OCI-M2 (cell line): Measurements from ENCODE around the gene SEPHS2.
A peak's percentile ranks its signal among the peaks of the same experiment; 100 is the strongest.

Experiments
- DNase-seq: peaks from one replicate; lab custom pipeline; 2025; ENCODE audit not compliant: unreplicated experiment; lab: John Stamatoyannopoulos, UW

Gene SEPHS2

GRCh38 chr16:30430428-30430970 is 15.2 kb downstream of the SEPHS2 start:
- DNase-seq, result no peak

- peak; percentile 83 for DNase-seq
Observed at GRCh38 chr16:30429678-30430427, 15.8 kb downstream of the SEPHS2 start, which contains the start of gene DCTPP1. Gene DCTPP1 (minus strand): TSS chr16:30430030. CDS start chr16:30429980, 50 bp downstream.

- no peak for DNase-seq
Observed at GRCh38 chr16:30429418-30429677, 16.3 kb downstream of the SEPHS2 start.

- no peak for DNase-seq
Observed at GRCh38 chr16:30428055-30428454, 17.6 kb downstream of the SEPHS2 start.

- no peak for DNase-seq
Observed at GRCh38 chr16:30421010-30421409, 24.7 kb downstream of the SEPHS2 start.

GRCh38 chr16:30418350-30419181 is 27.1 kb downstream of the SEPHS2 start:
- DNase-seq, result no peak

- DNase-seq, result no peak
Observed at GRCh38 chr16:30417529-30418349, 27.9 kb downstream of the SEPHS2 start.

GRCh38 chr16:30416624-30417528 is 28.8 kb downstream of the SEPHS2 start:
- no peak for DNase-seq

- DNase-seq, result no peak
Observed at GRCh38 chr16:30416047-30416603, 29.5 kb downstream of the SEPHS2 start.

GRCh38 chr16:30414159-30414558 is 31.5 kb downstream of the SEPHS2 start:
- DNase-seq, result no peak

- no peak for DNase-seq
Observed at GRCh38 chr16:30413112-30413806, 32.4 kb downstream of the SEPHS2 start.

- peak; percentile 76 for DNase-seq
Observed at GRCh38 chr16:30409125-30410060, 36.3 kb downstream of the SEPHS2 start.

- DNase-seq, result no peak
Observed at GRCh38 chr16:30407804-30408534, 37.7 kb downstream of the SEPHS2 start.

GRCh38 chr16:30407102-30407803 is 38.4 kb downstream of the SEPHS2 start, which contains the start of gene ZNF771:
Gene ZNF771 (plus strand): TSS chr16:30407606. CDS start chr16:30408054, 448 bp downstream.
- peak; percentile 46 for DNase-seq

- no peak for DNase-seq
Observed at GRCh38 chr16:30406795-30407101, 38.9 kb downstream of the SEPHS2 start.

- no peak for DNase-seq
Observed at GRCh38 chr16:30401768-30402425, 43.8 kb downstream of the SEPHS2 start.
